NCI-H146 treated with DMSO at 0.1 percent for 48 hours (cell line): ENCODE results near the gene ABCF2.
A peak's percentile ranks its signal among the peaks of the same experiment; 100 is the strongest.

Experiments
- DNase-seq: peaks from one replicate; lab custom pipeline; 2025; ENCODE audit not compliant: unreplicated experiment; lab: John Stamatoyannopoulos, UW

ABCF2 gene

GRCh38 chr7:151226875-151227782, at the start of gene ABCF2:
ABCF2 (minus strand) TSS chr7:151227205; CDS start chr7:151226458, 747 bp downstream.
- peak; percentile 91 for DNase-seq

GRCh38 chr7:151275813-151276577, 49.0 kb upstream of the ABCF2 start:
- no peak for DNase-seq

GRCh38 chr7:151274936-151275812, 48.2 kb upstream of the ABCF2 start:
- DNase-seq, result no peak

- DNase-seq, result no peak
These were observed 47.4 kb upstream of the ABCF2 start for GRCh38 chr7:151274396-151274795.

GRCh38 chr7:151273651-151274390, 46.8 kb upstream of the ABCF2 start:
- no peak for DNase-seq

GRCh38 chr7:151272877-151273276, 45.9 kb upstream of the ABCF2 start:
- DNase-seq, result no peak

- no peak for DNase-seq
These were observed 45.4 kb upstream of the ABCF2 start for GRCh38 chr7:151272405-151272804.

- DNase-seq, result no peak
These were observed 44.8 kb upstream of the ABCF2 start for GRCh38 chr7:151271699-151272355.

- no peak for DNase-seq
These were observed 42.5 kb upstream of the ABCF2 start for GRCh38 chr7:151269511-151269910.

GRCh38 chr7:151265351-151265931, 38.4 kb upstream of the ABCF2 start:
- no peak for DNase-seq

GRCh38 chr7:151264615-151265014, 37.6 kb upstream of the ABCF2 start:
- DNase-seq, result no peak

- DNase-seq, result no peak
These were observed 34.5 kb upstream of the ABCF2 start for GRCh38 chr7:151261529-151261928.

- DNase-seq, result no peak
These were observed 33.9 kb upstream of the ABCF2 start for GRCh38 chr7:151260883-151261282.

GRCh38 chr7:151260471-151260870, 33.5 kb upstream of the ABCF2 start:
- no peak for DNase-seq

GRCh38 chr7:151257990-151258389, 31.0 kb upstream of the ABCF2 start:
- DNase-seq, result no peak

- DNase-seq, result no peak
These were observed 29.5 kb upstream of the ABCF2 start for GRCh38 chr7:151256410-151257045.

GRCh38 chr7:151255390-151255789, 28.4 kb upstream of the ABCF2 start:
- DNase-seq, result no peak

GRCh38 chr7:151254851-151255250, 27.8 kb upstream of the ABCF2 start:
- DNase-seq, result no peak

- no peak for DNase-seq
These were observed 27.3 kb upstream of the ABCF2 start for GRCh38 chr7:151254316-151254715.
